ENCODE data around the gene CD1D.
A peak's percentile ranks its signal among the peaks of the same experiment; 100 is the strongest.
"Not testable (repeated sequence)": the region's sequence is repeated elsewhere in the genome, so short reads cannot be mapped to it uniquely, and the experiment has no call there.

CD1D gene

DNA sequence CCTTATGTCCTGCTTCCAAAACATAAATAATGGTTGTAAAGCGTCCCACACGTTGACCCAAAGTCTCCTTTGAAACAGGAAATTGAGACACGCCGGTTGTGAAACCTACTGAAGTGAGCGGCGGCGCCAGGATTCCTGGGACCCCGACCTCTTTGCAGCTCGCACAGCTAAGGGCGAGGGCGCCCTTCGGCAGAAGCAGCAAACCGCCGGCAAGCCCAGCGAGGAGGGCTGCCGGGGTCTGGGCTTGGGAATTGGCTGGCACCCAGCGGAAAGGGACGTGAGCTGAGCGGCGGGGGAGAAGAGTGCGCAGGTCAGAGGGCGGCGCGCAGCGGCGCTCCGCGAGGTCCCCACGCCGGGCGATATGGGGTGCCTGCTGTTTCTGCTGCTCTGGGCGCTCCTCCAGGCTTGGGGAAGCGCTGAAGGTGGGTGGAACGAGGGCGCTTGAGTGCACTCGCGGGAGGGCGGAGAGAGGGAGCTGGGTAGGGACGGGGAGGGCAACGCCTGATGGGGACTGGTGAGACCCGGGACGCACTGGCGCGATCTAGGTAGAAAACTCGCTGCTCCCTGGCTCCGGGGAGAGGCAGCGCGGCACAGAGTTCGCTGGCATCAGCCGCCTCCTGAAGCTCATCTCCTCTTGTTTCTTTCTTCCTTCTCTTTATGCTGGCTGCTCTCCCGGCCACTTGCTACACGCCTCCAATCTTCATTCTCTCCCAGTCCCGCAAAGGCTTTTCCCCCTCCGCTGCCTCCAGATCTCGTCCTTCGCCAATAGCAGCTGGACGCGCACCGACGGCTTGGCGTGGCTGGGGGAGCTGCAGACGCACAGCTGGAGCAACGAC is at the start of gene CD1D:
Gene CD1D, plus strand, starts transcription at position 155 of the 836 bp plus-strand sequence. Its CDS starts 207 bp downstream, at position 362.
- no peak for DNase-seq

DNA sequence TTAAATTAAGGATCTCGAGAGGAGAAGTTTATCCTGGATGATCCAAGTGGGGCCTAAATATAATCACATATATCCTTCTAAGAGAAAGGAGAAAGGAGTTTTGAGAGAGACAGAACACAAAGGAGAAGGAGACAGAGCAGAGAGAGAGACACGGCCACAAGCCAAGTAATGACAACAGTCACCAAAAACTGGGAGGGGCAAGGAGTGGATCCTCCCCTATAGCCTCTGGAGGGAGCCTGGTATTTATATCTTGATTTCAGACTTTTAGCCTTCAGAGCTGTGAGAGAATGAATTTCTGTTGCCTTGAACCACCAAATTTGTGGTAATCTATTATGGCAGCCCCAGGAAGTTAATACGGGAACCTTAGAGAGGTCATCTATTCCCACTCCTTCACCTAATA is 49.5 kb upstream of the CD1D start:
- no peak for DNase-seq

DNA sequence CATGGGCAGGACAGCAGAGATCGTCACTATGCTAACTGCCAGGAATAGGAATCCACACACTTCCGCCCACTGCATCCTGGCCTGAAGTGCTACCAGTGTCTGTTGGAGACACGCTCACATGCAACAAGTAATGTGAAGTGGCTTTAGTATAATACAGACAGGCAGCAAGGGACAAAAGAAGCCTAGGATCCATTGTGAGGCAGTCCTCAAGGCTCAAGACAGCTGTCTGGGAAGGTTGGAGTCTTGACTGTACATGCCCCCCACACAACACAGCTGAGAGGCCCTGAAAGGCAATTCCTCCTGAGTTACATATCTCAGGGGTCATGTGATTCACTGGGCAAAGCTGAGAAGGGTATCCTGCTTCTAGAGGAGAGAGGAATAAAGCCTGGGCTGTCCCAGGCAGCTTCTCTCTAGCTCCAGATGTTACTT is 39.9 kb upstream of the CD1D start:
- no peak for DNase-seq

DNA sequence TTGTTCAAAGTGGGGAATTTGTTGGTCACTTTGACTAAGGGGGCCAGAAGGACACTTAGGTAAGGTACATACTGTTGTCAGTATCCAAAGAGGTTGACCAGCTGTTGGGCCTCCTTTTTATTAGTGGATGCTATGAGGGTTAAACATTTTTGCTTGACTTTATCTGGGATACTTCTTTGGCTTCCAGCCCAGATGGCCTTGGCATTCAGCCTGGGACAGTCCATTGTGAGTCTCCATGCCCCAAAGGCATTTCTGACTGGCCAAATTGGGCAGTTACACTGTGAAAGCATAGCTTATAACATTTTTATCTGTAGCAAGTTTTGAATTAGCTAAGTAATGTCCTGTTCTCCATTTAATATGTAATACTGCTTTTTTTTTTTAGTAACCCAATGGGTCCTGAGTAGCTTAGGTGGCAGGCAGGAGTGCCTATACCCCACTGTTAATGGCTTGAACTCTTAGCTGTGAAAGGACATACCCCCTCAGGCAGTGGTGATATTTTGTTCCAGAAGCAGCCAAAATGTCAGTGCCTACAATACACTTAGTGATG is 35.4 kb upstream of the CD1D start:
- DNase-seq = no peak

DNA sequence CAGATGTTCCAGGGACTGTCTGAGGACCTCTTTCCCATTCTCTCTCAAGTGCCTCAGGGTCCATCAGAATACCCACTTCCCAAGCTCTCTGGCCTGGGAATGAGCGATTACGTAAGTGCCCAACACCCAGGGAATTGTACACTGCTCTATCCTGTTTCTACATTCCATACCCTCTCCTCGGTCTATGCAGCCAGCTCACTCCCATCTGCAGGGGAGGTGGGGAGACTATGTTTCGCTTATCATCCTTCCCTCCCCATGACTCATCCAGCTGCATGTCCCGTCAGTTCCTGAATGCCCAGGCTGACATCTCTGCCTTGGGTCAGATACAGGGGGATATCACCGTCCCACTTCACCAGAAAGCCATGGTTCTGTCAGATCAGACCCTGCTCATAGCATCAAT is 34.5 kb upstream of the CD1D start:
- no peak for DNase-seq

DNA sequence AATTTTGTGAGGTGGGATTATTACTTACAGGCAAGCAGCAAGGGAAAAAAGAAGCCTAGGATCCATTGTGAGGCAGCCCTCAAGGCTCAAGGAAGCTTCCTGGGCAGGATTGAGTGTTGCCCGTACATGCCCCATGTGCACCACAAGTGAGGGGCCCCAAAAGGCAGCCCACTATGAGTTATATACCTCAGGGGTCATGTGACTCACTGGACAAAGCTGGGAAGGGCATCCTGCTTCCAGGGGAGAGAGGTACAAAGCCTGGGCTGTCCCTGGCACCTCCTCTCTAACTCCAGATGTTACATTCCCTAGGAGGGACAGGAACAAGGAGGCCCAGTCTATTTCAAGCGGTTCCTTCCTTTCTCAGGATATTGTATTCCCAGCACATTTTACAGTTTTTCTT is 34.0 kb upstream of the CD1D start:
- no peak for DNase-seq

DNA sequence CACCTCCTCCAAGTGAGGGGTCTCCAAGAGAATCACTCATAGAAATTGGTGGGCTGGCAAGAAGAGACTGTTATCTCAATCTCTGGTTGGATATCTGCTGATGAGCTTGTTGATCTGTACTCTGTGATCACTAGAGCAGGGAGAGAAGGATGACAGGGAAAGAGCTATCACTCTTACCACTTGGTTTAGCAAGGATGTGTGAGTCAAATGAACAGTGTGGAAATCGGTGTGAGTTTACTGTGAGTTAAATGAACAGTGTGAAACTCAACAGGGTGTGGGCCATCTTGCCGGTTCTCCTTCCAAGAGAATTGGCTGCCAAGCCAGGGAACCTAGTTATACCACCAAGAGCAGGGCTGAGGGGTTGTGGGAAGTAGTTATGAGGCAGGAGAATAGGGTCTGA is 33.3 kb upstream of the CD1D start:
- no peak for DNase-seq

DNA sequence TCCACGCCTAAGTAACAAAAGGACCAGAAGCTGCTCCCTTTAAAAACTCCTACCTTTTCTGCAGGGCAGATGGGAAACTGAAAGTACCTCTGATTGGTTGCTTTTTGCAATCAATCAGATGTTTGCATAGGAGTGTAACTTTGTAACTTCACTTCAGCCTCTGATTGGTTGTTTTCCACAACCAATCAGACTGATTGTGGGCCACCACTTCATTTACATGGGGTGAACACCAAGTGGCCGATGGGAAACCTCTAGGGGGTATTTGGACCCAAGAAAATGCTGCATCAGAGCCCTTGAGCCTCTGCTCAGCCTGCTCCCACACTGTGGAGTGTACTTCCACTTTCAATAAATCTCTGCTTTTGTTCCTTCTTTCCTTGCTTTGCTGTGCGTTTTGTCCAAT is 32.8 kb upstream of the CD1D start:
- DNase-seq = no peak

DNA sequence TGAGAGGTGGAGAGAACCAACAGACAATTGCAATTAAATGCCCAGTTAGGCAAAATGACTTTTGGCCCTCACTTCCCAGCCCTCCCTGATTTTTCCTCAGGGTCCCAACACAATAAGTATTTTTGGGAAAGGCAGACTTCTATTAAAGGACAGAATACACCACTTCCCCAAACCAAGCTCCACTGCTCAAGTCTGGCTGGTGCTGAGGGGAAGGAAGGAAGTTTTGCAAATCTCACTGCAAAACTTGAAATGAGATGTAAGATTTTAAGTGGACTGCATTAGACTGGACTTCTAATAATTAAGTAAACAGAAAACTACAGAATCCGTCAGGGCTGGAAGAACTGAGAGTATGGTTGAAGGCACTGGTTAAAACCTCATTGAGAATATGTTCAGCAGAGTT is 32.2 kb upstream of the CD1D start:
- DNase-seq = no peak

DNA sequence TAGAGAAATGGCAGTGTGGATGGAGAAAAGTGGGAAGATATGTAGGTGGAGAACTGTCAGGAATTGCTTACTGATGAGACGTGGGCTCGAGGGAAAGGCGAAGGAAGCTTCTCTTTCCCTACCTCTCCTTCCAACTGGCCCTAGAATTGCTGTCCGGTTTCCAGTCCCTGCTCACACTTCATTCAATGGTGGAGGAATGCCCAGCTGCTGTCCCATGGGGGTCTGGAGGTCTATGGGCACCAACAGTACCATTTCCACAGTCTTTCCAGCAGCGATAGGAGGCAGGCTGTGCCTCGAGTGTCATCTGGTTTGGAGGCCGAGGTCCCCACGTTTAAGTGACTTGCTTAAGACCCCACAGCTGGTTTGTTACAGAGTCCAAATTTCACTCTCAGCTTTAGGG is 31.5 kb upstream of the CD1D start:
- DNase-seq = no peak

DNA sequence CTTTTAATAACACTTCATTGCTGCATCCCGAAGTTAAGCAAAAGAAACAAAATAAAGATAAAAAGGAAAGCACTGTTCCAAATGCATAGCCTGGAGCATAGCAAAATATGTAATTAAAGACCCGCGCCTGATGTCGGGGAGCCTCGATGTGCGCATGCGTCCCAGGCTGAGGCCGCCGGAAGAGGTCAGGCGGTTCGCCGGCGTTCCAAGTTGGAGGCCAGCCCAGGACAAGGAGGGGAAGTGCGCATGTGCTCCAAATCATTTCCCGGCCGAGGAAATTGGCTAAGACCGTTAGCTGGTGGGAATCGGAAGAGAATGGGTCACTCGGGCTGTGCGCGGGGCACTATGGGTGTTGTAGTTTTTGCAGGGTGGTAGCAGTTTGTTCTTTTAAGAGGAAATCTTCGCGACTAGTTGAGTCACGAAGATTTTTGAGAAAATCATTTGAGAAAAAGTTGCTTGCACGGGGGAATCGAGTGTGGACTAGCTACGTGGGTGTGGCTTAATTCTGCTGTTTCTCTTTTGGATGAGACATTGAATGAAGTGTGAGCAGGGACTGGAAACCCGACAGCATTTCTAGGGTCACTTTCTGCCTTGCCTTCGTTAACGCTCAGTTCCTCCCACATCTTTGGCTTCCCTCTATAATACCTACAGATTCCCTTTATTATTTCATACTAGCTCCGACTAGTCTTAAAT is 31.0 kb upstream of the CD1D start:
- peak; percentile 86 for DNase-seq

DNA sequence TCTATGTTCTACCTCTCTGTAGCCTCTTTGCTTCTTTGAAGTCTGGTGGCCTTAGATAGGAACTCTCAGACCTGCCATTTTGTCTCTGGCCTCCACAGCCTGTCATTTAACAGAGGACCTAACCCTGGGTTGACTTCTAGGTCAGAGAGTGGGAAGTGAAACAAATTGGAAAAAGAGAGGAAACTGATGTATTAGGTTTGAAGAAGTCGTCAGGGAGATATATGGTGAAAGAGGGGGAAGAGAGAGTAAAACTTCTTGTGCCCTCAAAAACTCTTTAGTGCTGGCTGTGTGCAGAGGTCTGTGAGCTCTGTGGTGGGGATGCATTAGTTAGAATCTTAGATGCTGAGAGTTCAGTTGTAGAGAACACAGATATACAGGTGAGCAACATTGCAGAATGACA is 30.2 kb upstream of the CD1D start:
- no peak for DNase-seq

DNA sequence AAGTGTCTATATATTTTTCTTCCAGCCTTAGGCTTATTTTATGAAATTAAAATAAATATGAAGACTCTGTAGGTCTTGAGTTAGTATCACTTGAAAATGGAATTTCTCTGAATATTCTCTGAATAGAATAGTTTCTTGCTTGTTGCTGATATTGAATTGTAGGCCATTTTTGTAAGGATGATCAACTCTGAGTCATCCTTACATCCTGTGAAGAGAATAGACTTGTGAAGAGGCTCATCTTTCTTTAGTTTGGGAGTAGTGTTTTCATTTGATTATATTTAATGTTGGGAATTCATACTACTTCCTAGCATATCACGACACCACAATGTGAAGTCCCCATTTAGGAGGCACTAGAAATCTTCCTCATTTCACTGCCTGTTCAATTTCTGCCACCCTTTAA is 27.5 kb upstream of the CD1D start:
- no peak for DNase-seq

DNA sequence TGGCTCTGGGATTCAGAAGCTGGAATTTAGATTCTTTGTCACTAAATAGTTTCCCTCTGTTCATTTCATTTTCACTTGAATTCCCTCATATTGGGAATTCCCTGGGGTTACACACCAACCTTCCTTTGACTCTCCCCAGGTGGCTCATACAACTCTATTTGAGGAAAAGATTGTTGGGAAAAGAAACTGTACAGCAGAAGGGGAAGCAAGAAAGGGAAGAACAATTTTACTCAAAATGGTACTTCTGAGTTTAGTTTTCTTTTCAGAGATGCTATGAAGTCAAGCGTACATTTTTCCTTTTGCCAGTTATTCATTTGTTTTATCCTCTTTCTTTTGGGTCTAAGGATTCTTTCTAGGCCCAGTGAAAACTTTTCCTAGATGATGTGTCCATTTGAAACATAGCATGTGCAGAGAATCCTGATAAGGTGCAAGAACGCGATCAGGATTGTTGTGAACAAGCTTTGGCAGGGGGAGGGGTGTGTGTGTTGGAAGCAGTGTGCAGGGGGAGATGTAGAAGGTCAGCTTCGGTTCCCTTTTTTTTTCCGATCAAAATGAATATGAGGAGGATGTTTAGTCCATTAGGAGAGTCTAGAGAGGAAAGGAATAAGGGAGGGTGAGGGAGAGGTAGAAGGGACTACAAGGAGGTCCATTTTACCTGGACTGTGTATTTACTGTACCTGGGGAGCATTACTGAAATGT is 26.8 kb upstream of the CD1D start:
- DNase-seq = no peak

DNA sequence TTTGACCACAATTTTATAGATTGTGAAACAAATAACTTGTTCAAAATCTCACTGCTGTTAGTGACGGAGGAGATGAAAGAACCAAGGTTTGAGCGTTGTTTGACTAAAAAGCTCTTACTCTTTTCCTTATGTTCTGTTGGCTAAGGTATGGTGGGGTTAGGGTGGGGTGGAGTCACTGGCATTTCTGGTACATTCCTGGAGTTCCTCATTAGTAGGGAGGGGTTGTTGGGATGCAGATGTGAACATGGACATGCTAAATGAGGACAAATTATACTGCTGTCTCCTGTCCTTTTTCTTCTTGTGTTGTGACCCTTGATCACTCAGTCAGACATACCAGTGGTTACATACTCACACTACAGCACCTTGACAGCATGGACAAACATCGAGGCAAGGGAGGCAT is 26.2 kb upstream of the CD1D start:
- DNase-seq = no peak

DNA sequence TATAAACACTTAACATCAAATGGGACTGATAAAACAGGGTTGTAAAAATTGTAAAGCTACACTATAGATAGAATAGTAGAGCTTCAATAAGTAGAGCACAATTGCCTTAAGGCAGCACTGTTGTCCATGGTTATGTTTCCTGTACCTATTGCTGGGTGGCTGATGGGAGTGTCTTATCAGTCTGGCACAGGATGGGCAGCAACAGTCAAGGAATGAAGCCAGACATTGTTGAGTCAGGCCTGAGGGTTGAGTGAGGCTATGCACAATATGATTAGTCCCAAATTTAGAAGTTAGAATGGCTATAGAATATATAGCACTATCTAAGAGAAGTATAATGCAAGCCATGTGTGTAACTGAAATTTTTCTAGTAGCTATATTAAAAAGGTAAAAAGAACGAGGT is 25.0 kb upstream of the CD1D start:
- no peak for DNase-seq

DNA sequence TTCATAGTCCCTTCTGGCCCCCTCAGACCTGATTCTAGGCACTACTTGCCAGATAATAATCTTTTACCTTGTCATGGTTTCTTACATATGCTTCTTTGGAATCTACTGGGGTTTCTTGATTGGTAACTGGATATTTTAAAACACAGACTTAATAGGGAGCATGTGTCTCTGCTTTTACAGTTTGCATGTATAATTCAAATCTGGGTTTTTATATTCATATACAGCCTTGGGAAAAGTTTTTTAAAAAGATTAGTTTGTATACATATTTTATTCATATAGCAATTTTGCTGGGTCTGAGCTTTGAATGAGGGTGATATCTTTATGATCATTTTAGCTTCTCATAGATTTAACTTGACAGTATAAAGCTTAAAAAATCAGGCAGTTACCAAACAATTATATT is 21.1 kb upstream of the CD1D start:
- DNase-seq = no peak

DNA sequence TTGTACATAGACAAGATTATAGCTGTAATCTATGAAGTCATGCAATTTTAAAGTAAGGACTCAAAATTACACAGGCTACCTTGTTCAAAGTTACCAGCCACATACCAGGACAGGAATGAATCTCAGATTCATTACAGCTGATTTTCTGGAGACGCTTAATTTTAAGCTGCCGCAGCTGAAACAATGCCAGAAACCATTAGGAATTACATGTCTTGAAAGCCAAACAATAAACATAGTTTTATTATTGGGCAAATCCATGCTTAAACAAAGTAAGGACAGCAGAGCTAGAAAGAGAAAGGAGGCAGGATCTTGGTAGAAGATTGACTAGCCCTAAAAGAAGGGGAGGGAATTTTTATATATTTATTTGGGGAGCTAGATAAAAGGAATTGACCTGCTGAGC is 19.2 kb upstream of the CD1D start:
- no peak for DNase-seq

DNA sequence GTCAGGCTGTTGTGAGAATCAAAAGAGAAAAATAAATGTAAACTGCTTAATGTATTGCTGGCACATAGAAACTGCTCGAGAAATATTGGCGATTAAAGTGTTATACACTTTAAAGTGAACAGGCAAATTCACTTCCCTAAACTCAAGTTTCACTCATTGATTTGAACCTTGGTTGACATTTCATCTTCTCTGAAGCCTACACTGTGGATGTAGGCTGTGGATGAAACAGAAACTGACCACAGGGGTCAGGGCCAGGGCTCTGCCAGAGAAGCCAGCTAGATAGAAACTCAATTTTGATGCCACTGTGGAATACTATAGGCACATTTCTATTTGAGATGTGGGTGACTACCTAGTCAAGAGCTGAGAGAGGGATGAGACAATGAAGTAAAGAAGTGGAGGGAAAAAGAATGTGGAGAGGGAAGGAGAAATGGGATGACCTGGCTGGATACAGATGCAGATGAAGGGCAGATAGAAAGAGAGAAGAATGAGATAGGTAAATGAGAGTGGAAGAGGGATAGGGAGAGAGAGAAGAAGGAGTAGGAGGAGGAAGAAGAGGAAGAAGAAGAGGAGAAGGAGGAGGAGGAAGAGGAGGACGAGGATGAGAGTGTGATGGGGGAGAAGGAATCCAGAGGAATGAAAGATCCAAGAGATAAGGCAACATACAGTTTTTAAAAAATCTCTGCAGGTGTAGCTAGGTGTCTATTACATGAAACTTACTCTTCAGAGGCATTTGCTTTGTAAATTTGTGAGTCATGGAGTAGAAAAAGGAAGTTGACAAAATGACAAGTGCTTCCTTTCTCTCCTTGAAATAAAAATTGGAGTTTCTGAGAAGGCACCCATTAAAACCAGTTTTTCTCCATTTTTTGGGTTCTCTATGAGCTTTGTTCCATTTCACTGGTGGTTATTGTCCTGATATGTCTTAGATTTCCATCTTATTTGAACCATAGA is 17.4 kb upstream of the CD1D start:
- DNase-seq = no peak

DNA sequence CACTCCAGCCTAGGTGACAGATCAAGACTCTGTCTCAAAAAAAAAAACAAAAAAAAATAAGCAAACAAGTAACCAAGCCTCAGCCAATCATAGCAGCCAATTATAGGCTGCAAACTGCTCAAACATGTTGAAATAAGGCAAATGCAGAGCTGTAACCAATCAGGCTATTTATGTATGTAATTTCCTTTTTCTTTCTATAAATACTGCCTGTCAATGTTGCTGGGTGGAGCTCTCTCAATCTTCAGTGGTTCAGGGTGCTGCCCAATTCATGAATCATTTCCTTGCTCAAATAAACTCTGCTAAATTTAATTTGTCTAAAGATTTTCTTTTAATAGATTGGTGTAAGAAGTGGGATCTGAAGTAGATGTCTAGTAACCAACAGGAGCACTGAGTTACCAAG is 11.6 kb upstream of the CD1D start:
- DNase-seq = no peak

DNA sequence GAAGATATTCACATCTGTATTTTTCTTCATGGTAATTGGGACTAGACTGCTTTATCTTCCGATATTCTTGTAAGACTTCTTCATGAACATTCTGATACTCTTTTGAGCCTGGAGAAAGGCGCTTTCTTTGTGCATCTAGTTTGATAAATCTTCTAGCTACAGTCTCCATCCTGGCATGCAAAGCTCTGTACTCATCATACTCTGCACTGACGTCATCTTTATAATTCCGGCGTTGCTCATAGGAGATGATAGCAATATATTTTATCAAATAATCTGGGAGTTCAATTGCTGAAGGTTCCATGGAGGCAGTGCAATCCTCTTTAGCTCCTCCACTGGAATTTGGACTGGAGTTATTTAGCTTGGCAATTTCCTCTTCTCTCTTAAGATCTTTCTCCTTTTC is 4.8 kb upstream of the CD1D start:
- DNase-seq = not testable (repeated sequence)

DNA sequence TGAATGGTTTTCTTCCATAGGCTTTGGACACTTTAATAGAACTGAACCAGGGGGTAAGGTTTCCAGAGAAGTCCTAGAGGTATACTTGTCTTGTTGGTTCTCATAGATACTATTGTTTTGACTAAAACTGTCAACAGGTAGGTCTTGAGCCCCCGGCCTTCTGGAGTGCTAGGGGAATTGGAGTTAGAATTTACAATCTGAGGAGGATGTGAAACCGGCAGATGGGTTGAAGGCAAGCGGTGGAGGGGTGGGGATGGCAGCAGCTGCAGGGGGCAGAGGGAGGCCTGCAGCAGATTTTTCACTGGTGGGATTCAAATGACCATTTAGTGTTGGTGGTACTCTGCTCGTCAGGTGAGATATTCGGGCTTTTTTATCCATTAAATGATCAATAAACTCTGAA is 4.3 kb upstream of the CD1D start:
- no peak for DNase-seq

Measured in SHP77 (cell line).